GM04504 (cell line): ENCODE results near the gene TRAM2.

Source experiments
- DNase-seq: peaks from one replicate; pipeline ENCODE4 v3.0.0-alpha.2; 2012; ENCODE audit warnings: low read depth

The TRAM2 gene

GRCh38 chr6:52509281-52510212 is 67.3 kb downstream of the TRAM2 start:
- peak; percentile 59 for DNase-seq

GRCh38 chr6:52508261-52508739 is 68.6 kb downstream of the TRAM2 start:
- DNase-seq = no peak

- peak; percentile 83 for DNase-seq
Measured at GRCh38 chr6:52507557-52508260, 69.2 kb downstream of the TRAM2 start.

- DNase-seq = no peak
Measured at GRCh38 chr6:52506476-52506875, 70.4 kb downstream of the TRAM2 start.

- DNase-seq = no peak
Measured at GRCh38 chr6:52505726-52506409, 71.0 kb downstream of the TRAM2 start.

- DNase-seq = no peak
Measured at GRCh38 chr6:52504782-52505136, 72.1 kb downstream of the TRAM2 start.

- DNase-seq = peak; percentile 79
Measured at GRCh38 chr6:52503851-52504781, 72.7 kb downstream of the TRAM2 start.

GRCh38 chr6:52503323-52503747 is 73.5 kb downstream of the TRAM2 start:
- no peak for DNase-seq

- no peak for DNase-seq
Measured at GRCh38 chr6:52502306-52503029, 74.4 kb downstream of the TRAM2 start.

GRCh38 chr6:52500238-52501129 is 76.4 kb downstream of the TRAM2 start:
- DNase-seq = no peak

GRCh38 chr6:52499681-52500236 is 77.1 kb downstream of the TRAM2 start:
- no peak for DNase-seq

GRCh38 chr6:52499026-52499425 is 77.8 kb downstream of the TRAM2 start:
- no peak for DNase-seq

- DNase-seq = no peak
Measured at GRCh38 chr6:52498538-52499017, 78.3 kb downstream of the TRAM2 start.

- no peak for DNase-seq
Measured at GRCh38 chr6:52497652-52498408, 79.0 kb downstream of the TRAM2 start.

GRCh38 chr6:52496631-52497030 is 80.2 kb downstream of the TRAM2 start:
- no peak for DNase-seq

- no peak for DNase-seq
Measured at GRCh38 chr6:52495922-52496321, 80.9 kb downstream of the TRAM2 start.

- no peak for DNase-seq
Measured at GRCh38 chr6:52494298-52495072, 82.4 kb downstream of the TRAM2 start.

- no peak for DNase-seq
Measured at GRCh38 chr6:52493669-52494068, 83.2 kb downstream of the TRAM2 start.
